Activated CD4-positive, alpha-beta memory T cell treated with anti-CD3 and anti-CD28 coated beads for 36 hours (primary cell): ENCODE results near the gene MAGI3. TPM values are rescaled to one million over a fixed set of nuclear protein-coding genes. Genes with fewer than 3 reads are reported as not detected.

Experiments
- CTCF ChIA-PET: fragments of 350-600 bp; sonication (Branson Sonifier 250); formaldehyde crosslinking; loops from one replicate; lab custom pipeline; 2021; ENCODE audit warnings: antibody characterized with exemption, inconsistent platforms; lab: Charles Lee
- POLR2A ChIA-PET: fragments of 350-600 bp; sonication (Branson Sonifier 250); formaldehyde crosslinking; loops from one replicate; lab custom pipeline; 2021; ENCODE audit warnings: antibody characterized with exemption; lab: Charles Lee
- DNase-seq: peaks from one replicate; pipeline ENCODE4 v3.0.0-alpha.2; 2020
- H3K27ac Mint-ChIP-seq: one replicate; pipeline ENCODE4 v1.8.0; 2021; ENCODE audit warnings: mixed read lengths
- H3K27me3 Mint-ChIP-seq: one replicate; pipeline ENCODE4 v1.8.0; 2021; ENCODE audit warnings: mixed read lengths
- H3K36me3 Mint-ChIP-seq: one replicate; pipeline ENCODE4 v1.8.0; 2021; ENCODE audit warnings: mixed read lengths
- H3K4me1 Mint-ChIP-seq: one replicate; pipeline ENCODE4 v1.8.0; 2021; ENCODE audit warnings: low read depth, mixed read lengths
- H3K4me3 Mint-ChIP-seq: one replicate; pipeline ENCODE4 v1.8.0; 2021; ENCODE audit warnings: mild to moderate bottlenecking, mixed read lengths
- H3K9me3 Mint-ChIP-seq: one replicate; pipeline ENCODE4 v1.8.0; 2021; ENCODE audit warnings: mixed read lengths
- intact Hi-C: fragments of 100-400 bp; cut with micrococcal nuclease; formaldehyde crosslinking; loops from one replicate; pipeline ENCODE4 v1.15.1; 2023
- total RNA-seq, 2 experiments: library from RNA; stranded (reverse); gene quantifications; one replicate each; pipeline ENCODE4 v1.2.3, GENCODE V29; 2021

The MAGI3 gene
- 1 to 10 TPM; 7.3 to 7.4 TPM for total RNA-seq

GRCh38 chr1:113389953-113390834, at the start of gene MAGI3:
MAGI3 (plus strand) TSS chr1:113390515; CDS start chr1:113391034, 519 bp downstream.
- Mint-ChIP-seq H3K27ac (peak within 1 kb of the TSS; percentile 77), H3K4me3 (peak within 1 kb of the TSS; percentile 92), H3K9me3 (peaks cover 4% of the 10 kb centered on the region), H3K27me3 (no peaks in the 10 kb centered on the region), H3K4me1 (peaks cover 24% of the 10 kb centered on the region), H3K36me3 (no peaks in the 10 kb centered on the region)
- ChIA-PET CTCF (interaction anchor here (0.8 to 1.4 kb wide), 3 partner anchors 250 to 674 kb away, joined by 3 to 4 read pairs (median 3); no protein-coding TSS in a partner anchor), POLR2A (interaction anchor here (1.0 to 1.4 kb wide), 3 partner anchors 317 to 769 kb away, joined by 3 to 4 read pairs (median 3); partner anchors contain the start of genes LRIG2 and PHTF1)
- peak; percentile 97 for DNase-seq
- intact Hi-C loops = loop anchor here (1.0 to 10.0 kb wide), 10 partner anchors 25 to 1365 kb away; partner anchors contain the start of genes CSDE1, LRIG2, PHTF1 and PPM1J

- DNase-seq = no peak
- no peaks in the 10 kb centered on the region for H3K9me3 Mint-ChIP-seq
- no peaks in the 10 kb centered on the region for H3K36me3 Mint-ChIP-seq
- H3K27me3 Mint-ChIP-seq = peaks cover 3% of the 10 kb centered on the region
- ChIA-PET POLR2A (no interaction called here), CTCF (no interaction called here)
- intact Hi-C loops = no loop called here
- no peak overlapping the region for H3K27ac Mint-ChIP-seq
- no peaks in the 10 kb centered on the region for H3K4me1 Mint-ChIP-seq
- H3K4me3 Mint-ChIP-seq = no peak overlapping the region
These were observed 36.7 kb upstream of the MAGI3 start for GRCh38 chr1:113353580-113353979.

GRCh38 chr1:113363935-113364334, 26.4 kb upstream of the MAGI3 start:
- Mint-ChIP-seq H3K27ac (no peak overlapping the region), H3K4me1 (no peaks in the 10 kb centered on the region)
- POLR2A ChIA-PET = no interaction called here

GRCh38 chr1:113369040-113369439, 21.3 kb upstream of the MAGI3 start:
- POLR2A ChIA-PET = no interaction called here
- H3K36me3 Mint-ChIP-seq = no peaks in the 10 kb centered on the region
- H3K4me1 Mint-ChIP-seq = no peaks in the 10 kb centered on the region
- no peak overlapping the region for H3K27ac Mint-ChIP-seq
- DNase-seq = peak; percentile 9
- H3K9me3 Mint-ChIP-seq = no peaks in the 10 kb centered on the region
- no peak overlapping the region for H3K4me3 Mint-ChIP-seq
- peaks cover 3% of the 10 kb centered on the region for H3K27me3 Mint-ChIP-seq
- intact Hi-C loops = no loop called here
- CTCF ChIA-PET = no interaction called here

More at GRCh38 chr1:113363935-113364334, 26.4 kb upstream of the MAGI3 start:
- H3K4me3 Mint-ChIP-seq = no peak overlapping the region
- no peaks in the 10 kb centered on the region for H3K27me3 Mint-ChIP-seq
- CTCF ChIA-PET = no interaction called here
- no peaks in the 10 kb centered on the region for H3K9me3 Mint-ChIP-seq
- no peak for DNase-seq
- intact Hi-C loops = no loop called here
- no peaks in the 10 kb centered on the region for H3K36me3 Mint-ChIP-seq

- intact Hi-C loops = no loop called here
- Mint-ChIP-seq H3K36me3 (no peaks in the 10 kb centered on the region), H3K27ac (no peak overlapping the region), H3K27me3 (peaks cover 3% of the 10 kb centered on the region), H3K4me3 (no peak overlapping the region), H3K4me1 (no peaks in the 10 kb centered on the region), H3K9me3 (no peaks in the 10 kb centered on the region)
- POLR2A ChIA-PET = no interaction called here
- DNase-seq = no peak
- CTCF ChIA-PET = no interaction called here
These were observed 20.6 kb upstream of the MAGI3 start for GRCh38 chr1:113369699-113370098.

GRCh38 chr1:113370868-113371267, 19.4 kb upstream of the MAGI3 start:
- Mint-ChIP-seq H3K36me3 (no peaks in the 10 kb centered on the region), H3K4me1 (no peaks in the 10 kb centered on the region), H3K4me3 (no peak overlapping the region), H3K27ac (no peak overlapping the region), H3K27me3 (peaks cover 6% of the 10 kb centered on the region), H3K9me3 (no peaks in the 10 kb centered on the region)
- intact Hi-C loops = no loop called here
- ChIA-PET CTCF (no interaction called here), POLR2A (no interaction called here)
- no peak for DNase-seq

GRCh38 chr1:113372546-113372945, 17.8 kb upstream of the MAGI3 start:
- Mint-ChIP-seq H3K9me3 (no peaks in the 10 kb centered on the region), H3K27ac (no peak overlapping the region), H3K27me3 (peaks cover 11% of the 10 kb centered on the region), H3K36me3 (no peaks in the 10 kb centered on the region), H3K4me1 (no peaks in the 10 kb centered on the region), H3K4me3 (no peak overlapping the region)
- POLR2A ChIA-PET = no interaction called here
- DNase-seq = no peak
- CTCF ChIA-PET = no interaction called here
- intact Hi-C loops = no loop called here

GRCh38 chr1:113373644-113374043, 16.7 kb upstream of the MAGI3 start:
- no peaks in the 10 kb centered on the region for H3K4me1 Mint-ChIP-seq
- H3K27me3 Mint-ChIP-seq = peaks cover 11% of the 10 kb centered on the region
- H3K9me3 Mint-ChIP-seq = no peaks in the 10 kb centered on the region
- H3K36me3 Mint-ChIP-seq = no peaks in the 10 kb centered on the region
- H3K4me3 Mint-ChIP-seq = no peak overlapping the region
- ChIA-PET POLR2A (no interaction called here), CTCF (no interaction called here)
- DNase-seq = no peak
- intact Hi-C loops = no loop called here
- H3K27ac Mint-ChIP-seq = no peak overlapping the region

GRCh38 chr1:113375878-113376277, 14.4 kb upstream of the MAGI3 start:
- no peak overlapping the region for H3K4me3 Mint-ChIP-seq
- intact Hi-C loops = no loop called here
- POLR2A ChIA-PET = no interaction called here
- H3K4me1 Mint-ChIP-seq = no peaks in the 10 kb centered on the region
- DNase-seq = no peak
- H3K27ac Mint-ChIP-seq = no peak overlapping the region
- peaks cover 11% of the 10 kb centered on the region for H3K27me3 Mint-ChIP-seq
- no peaks in the 10 kb centered on the region for H3K36me3 Mint-ChIP-seq
- CTCF ChIA-PET = no interaction called here
- no peaks in the 10 kb centered on the region for H3K9me3 Mint-ChIP-seq

- no peak overlapping the region for H3K27ac Mint-ChIP-seq
- H3K36me3 Mint-ChIP-seq = no peaks in the 10 kb centered on the region
- ChIA-PET POLR2A (no interaction called here), CTCF (no interaction called here)
- no peak overlapping the region for H3K4me3 Mint-ChIP-seq
- no peaks in the 10 kb centered on the region for H3K9me3 Mint-ChIP-seq
- no peaks in the 10 kb centered on the region for H3K4me1 Mint-ChIP-seq
- intact Hi-C loops = no loop called here
- DNase-seq = no peak
- peaks cover 6% of the 10 kb centered on the region for H3K27me3 Mint-ChIP-seq
These were observed 10.2 kb upstream of the MAGI3 start for GRCh38 chr1:113380075-113380474.

GRCh38 chr1:113388017-113388620, 2.2 kb upstream of the MAGI3 start:
- Mint-ChIP-seq H3K4me3 (no peak overlapping the region), H3K27ac (no peak overlapping the region), H3K27me3 (no peaks in the 10 kb centered on the region), H3K4me1 (peaks cover 24% of the 10 kb centered on the region), H3K36me3 (no peaks in the 10 kb centered on the region), H3K9me3 (peaks cover 4% of the 10 kb centered on the region)
- no peak for DNase-seq
- intact Hi-C loops = no loop called here
- POLR2A ChIA-PET = no interaction called here
- CTCF ChIA-PET = interaction anchor here (0.6 kb wide), 1 partner anchor 445 kb away, joined by 3 read pairs; no protein-coding TSS in a partner anchor

GRCh38 chr1:113388621-113389358, 1.5 kb upstream of the MAGI3 start:
- H3K36me3 Mint-ChIP-seq = no peaks in the 10 kb centered on the region
- no peaks in the 10 kb centered on the region for H3K27me3 Mint-ChIP-seq
- ChIA-PET POLR2A (interaction anchor here (1.0 to 1.4 kb wide), 2 partner anchors 370 to 767 kb away, joined by 3 to 4 read pairs; partner anchors contain the start of gene PHTF1), CTCF (interaction anchor here (0.6 to 1.4 kb wide), 5 partner anchors 55 to 445 kb away, joined by 3 to 5 read pairs (median 3); no protein-coding TSS in a partner anchor)
- DNase-seq = peak; percentile 16
- H3K4me3 Mint-ChIP-seq = peak overlapping the region; percentile 92
- peaks cover 4% of the 10 kb centered on the region for H3K9me3 Mint-ChIP-seq
- peaks cover 24% of the 10 kb centered on the region for H3K4me1 Mint-ChIP-seq
- H3K27ac Mint-ChIP-seq = no peak overlapping the region
- intact Hi-C loops = no loop called here
